Activated T-helper 9 cell treated with anti-CD3 and anti-CD28 coated beads, Interleukin-2, amount 50 U/mL, for 16 hours (primary cell): ENCODE measurements around the gene OPRD1.
"Not testable (repeated sequence)": the region's sequence is repeated elsewhere in the genome, so short reads cannot be mapped to it uniquely, and the experiment has no call there.

Experiments used
- DNase-seq: peaks from one replicate; pipeline ENCODE4 v3.0.0-alpha.2; 2020; ENCODE audit warnings: low read depth

The OPRD1 gene

DNA sequence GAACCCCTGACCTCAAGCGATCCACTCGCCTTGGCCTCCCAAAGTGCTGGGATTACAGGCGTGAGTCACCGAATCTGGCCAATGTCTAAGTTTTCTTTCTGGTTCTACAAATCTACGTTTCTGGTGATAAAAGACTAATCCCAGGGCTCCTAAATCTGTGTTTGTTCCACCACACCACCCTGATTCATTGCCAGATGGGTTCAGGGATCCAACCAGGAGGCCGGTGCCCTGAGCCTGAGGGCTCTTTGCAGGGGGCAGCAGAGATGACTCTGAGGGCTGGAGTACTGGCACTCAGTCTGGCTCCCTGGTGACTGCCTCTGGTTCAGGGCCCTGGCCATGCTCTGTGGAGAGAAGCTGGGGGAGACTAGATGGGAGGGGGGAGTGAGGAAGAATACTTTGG is 10.5 kb upstream of the OPRD1 start:
- no peak for DNase-seq

DNA sequence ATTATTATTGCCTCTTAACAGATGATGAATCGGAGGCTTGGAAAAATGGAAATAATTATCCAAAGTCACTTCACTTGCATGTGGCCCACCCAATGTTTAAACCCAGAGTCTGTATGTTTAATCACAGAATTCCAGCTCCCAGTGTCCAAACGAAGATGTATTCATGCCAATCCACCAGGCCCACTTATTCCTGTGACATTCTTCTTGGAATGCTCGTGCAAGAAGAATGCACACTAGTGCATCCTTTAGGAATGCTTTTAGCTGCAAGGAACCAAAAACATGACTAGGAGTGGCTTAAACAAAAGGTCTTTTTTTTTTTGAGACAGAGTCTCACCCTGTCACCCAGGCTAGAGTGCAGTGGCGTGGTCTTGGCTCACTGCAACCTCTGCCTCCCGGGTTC is 8.9 kb upstream of the OPRD1 start:
- no peak for DNase-seq

DNA sequence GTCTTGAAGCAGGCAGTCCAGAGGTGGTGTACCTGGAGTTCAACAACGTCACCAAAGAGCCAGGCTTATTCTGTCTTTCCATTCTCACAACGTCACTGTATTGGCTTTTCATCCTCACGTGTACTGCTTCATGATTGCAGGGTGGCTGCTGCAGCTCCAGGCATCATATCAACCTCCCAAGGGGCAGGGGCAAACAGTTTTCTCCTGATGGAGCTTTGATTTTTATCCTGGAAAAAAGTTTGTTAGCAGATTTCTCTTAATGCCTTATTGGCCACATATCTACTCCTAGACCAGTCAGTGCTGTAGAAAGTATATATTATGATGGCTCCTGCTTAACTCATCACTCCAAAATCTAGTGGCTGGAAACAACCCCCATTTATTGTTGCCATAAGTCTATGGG is 8.3 kb upstream of the OPRD1 start:
- DNase-seq = no peak

DNA sequence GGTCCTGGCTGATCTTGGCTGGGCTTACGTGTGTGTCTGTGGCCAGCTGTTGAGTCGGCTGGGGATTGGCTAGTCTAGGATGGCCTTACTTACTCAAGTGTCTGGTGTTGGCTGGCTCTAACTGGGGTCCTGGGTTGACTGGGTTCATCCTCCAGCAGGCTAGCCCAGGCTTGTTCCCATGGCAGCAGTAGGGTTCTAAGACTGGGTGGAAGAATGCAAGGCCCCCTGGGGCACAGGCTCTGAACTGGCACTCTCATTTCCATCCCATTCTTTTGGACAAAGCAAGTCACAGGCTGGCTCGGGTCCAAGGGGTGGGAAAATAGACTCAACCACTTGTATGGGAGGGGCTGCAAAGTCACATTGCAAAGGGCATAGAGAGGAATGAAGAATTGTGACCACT is 7.9 kb upstream of the OPRD1 start:
- no peak for DNase-seq

DNA sequence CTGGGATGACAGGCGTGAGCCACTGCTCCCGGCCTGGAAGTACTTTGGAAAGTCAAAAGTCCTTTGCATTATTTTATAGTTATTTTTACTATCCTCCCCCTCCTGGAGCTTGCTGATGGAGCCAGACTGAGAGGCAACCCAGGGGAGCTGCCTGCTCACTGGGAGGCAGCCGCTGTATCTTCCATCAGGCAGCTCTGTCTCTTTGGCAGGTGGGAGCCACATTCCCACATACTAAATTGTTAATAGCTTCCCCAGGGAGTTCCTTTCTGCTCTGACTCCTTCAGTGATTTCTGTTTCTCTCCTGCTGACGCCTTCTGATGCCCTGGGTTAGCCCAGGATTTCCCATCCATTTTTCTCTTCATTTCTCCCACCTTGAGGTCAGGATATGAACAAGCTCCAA is 4.9 kb upstream of the OPRD1 start:
- no peak for DNase-seq

DNA sequence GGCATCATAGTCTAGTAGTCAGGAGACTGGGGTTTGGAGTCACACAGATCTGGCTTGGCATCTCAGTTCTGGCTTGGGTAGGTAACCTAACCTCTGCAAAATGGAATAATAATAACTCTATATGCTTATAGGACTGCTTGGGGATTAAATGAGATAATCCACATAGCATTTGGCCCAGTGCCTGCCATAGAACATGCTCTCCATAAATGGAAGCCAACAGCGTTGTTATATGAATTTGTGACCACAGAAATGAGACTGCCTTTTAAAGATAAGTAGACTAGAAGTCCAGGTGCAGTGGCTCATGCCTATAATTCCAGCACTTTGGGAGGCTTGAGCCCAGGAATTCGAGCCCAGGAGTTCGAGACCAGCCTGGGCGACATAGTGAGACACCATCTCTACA is 4.0 kb upstream of the OPRD1 start:
- no peak for DNase-seq

DNA sequence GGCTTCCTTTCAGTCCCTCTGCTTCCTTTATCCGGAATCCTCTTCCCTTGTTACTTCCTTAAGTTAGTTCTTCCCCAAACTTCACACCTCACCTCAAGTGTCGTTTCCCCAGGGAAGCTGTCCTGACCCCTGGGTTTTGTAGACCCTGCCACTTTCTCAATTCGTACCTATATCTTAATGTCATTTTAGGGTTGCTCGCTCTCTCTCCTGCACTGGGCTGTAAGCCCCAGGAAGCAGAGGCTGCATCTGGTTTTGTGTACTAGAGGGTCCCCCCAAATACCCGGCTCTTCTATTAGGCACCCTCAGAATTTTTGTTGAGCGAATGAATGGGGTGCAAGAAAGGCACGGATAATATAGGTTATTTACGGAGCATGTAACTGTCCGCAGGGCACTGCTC is 603 bp upstream of the OPRD1 start:
- no peak for DNase-seq

DNA sequence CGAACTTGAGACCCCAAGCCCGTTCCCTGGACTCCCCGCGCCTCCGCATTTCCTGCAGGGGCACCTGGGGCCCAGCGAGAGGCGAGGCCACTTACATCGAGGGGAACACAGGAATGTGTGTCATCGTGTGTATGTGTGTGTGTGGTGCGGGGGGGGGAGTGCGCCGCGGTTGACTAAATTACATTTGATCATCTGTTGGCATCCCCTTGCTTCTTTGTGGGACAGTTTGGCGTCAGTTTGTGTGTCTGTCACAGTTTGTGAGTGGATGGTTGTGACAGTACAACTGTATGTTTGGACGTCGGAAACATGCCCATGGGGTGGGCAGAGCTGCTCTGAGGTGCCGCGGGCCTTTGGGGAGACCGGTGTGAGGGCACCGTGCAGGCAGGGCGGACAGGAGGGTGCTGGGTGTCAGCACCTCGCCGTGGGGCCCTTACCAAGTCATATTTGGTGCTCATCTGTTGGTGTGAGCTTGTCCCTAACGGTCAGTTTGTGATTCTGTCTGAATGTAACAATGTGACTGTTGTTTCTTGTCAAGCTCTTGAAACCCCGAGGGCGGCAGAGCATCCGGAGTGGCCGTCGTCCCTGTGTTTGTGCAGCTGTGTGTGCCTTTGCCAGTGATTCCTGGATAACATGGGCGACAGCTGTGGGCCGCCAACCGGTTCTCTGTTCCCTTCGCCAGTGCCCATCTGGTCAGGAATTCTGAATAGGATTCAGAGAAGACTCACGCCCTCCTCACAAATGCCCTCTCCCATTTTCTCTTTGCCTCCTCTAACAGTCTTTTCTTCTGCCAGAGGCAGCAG is 899 bp downstream of the OPRD1 start:
- no peak for DNase-seq

DNA sequence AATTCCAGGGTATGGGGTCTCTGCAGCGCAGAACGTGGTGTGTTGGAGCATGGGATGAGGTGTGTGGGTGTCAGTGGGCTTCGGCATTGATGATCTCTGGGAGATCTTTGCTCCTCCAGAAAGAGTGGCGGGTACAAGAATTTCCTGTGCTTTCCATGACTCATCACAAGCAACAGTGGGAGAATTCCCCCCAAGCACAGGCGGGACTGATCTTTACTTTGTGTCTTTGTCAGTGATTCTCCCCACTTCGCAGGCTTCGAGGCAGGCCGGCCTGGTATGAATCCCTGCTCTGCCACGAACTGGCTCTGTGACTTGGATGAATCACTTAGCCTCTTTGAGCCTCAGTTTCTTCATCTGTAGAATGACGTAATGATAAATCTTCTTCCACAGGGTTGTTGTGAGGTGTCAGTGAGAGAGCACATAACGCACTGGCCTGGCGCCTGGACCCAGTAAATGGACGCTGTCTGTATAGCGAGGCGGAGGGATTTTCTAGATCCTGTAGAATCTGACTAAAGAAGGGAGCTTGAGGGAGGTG is 2.0 kb downstream of the OPRD1 start:
- DNase-seq = no peak

DNA sequence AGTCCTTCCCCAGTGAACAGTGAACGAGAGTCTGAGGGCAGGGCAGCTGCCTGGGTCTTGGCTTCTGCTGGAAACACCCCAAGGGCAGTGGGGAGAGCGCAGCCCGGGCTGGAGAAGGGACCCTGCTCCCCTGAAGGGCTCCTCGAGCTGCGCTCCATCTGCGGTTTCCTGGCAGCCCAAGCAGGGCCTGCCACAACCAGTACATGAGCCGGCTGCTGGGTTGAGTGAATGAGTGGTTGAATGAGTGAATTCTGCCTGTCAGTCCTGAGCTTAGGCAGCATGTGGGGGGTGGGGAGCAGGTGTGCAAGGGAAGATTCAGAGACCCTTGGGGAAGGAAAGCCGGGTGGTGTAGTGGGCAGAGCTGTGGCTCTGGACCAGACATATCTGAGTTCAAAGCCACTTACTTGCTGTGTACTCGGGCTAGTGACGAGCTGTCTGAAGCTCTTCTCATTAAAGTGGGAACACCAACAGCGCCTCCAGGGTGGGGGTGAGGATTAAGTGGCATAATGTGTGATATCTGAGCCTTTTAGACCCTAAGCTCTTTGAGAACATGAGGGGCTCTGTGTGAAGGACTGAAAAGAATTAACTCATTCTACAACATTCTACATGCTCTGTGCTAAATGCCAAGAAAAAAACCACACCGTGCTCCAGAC is 3.7 kb downstream of the OPRD1 start:
- no peak for DNase-seq

DNA sequence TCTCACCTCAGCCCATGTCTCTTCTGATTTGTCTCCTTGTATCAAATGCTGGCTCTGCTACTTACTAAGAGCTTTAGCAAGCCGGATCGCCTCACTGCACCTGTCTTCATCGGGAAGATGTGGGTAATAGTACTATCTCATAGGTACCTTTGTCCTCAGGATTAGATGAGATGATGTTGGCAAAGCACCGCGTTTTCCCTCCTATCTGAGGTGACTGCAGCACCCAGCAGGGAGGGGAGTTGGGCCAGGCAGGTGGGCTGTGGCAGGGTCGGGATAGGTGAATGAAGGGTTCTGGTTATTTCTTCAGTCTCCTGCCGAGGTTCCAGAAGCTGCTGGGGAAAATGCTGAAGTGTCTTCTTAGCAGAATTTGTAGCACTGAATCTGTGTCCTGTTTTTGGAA is 5.2 kb downstream of the OPRD1 start:
- DNase-seq = no peak

DNA sequence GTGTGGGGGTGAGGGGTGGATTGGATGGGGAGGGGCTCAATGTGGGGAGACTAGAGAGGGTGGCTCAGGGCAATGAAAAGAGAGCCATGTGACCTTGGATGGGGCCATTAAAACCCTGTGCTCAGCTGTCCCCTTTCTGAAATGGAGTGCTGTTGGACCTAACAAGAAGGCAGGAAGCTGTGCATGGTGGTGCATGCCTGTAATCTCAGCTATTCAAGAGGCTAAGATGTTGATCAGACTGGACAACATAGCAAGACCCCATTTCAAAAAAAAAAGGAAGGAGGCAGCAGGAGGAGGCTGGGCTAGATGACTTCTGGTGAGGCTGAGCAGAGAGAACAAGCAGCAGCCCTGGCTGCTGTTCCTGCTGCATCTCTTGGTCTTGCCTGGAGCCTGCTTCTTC is 7.0 kb downstream of the OPRD1 start:
- DNase-seq = no peak

DNA sequence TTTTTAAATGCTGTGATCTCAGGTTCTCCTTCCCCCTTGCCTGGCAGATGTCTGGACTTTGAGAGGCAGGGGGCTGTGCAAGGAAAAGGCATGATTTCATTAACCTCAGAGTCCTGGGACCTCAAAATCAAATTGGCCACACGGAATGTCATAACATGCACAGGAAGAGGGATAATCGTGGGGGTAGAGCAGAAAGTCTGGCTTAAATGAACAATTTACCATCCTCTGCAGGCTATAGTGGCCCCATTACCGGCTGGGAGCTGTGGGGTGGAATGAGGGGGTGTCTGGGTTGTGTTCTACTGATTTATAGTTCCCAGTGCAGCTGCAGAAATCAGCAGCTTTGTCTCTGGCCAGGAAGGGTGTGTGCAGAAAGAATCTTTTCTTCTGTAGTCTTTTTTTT is 10.8 kb downstream of the OPRD1 start:
- DNase-seq = no peak

DNA sequence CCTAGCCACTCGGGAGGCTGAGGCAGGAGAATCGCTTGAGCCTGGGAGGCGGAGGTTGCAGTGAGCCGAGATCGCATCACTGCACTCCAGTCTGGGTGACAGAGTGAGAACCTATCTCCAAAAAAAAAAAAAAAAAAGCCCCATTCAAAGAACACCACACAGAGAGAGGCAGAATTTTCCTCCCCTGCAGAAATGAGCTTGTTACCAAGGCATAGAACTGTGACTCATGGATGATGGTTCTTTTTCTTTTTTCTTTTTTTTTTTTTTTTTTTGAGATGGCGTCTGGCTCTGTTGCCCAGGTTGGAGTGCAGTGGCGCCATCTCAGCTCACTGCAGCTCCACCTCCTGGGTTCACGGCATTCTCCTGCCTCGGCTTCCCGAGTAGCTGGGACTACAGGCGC is 12.1 kb downstream of the OPRD1 start:
- not testable (repeated sequence) for DNase-seq

DNA sequence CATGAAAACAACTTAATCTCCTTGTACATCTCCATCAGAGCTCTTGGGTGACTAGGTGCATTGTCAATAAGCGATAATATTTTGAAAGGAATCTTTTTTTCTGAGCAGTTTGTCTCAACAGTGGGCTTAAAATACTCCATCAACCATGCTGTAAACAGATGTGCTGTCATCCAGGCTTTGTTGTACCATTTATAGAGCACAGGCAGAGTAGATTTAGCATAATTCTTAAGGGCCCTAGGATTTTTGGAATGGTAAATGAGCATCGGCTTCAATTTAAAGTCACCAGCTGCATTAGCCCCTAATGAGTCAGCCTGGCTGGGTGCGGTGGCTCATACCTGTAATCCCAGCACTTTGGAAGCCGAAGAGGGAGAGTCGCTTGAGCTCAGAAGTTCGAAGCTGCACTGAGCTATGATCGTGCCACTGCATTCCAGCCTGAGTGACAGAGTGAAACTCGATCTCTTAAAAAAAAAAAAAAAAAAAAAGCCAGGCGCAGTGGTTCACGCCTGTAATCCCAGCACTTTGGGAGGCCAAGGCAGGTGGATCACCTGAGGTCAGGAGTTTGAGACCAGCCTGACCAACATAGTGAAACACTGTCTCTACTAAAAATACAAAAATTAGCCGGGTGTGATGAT is 16.4 kb downstream of the OPRD1 start:
- DNase-seq = not testable (repeated sequence)

DNA sequence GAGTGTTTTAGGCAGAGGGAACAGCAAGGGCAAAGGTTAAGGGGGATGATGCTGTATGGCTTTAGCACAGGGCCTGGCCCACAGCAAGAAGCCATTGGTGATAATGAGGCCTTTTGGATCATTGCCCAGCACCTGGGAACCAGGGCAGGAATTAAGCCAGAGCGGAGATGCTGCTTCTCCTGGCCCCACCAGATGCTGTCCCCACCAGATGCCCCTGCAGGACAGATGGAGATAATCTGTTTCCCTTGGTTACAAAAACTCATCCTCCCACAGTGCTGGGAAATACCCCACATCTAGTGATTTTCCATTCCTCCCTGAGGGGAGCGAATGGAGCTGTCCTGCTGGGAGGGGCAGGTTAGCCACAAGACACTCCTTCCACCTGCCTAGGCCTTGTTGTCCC is 18.8 kb downstream of the OPRD1 start:
- DNase-seq = no peak

DNA sequence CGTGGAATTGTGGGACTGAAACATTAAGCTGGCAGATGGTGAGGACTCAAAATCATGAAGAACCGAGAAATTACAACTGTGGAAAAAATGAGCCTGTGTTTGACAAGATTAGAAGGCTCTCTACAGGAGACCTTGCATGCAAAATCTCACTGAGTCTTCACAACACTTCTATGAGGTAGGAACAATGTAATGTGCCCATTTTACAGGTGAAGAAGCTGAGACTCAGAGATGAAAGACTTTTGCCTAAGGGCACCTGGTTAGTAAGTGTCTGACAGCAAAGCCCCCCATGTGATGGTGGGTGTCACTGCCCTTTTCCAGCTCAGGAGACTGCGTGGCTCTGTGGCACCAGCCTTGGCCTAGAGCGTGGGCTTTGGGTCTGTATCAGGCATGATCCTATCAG is 21.0 kb downstream of the OPRD1 start:
- no peak for DNase-seq

DNA sequence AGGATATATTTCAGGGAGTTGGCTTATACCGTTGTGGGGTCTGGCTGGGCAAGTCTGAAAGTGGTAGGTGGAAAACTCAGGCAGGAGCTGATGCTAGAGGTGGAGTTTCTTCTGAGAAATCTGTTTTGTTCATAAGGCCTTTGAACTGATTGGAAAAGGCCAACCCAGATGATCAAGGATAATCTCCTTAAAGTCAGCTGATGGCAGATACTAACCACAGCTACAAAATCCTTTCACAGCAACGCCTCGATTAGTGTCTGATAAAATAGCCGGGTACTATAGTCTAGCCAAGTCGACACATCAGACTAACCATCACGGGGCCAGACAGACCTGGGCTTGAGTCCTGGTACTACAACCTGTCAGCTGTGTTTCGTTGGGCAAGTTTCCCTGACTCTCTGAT is 21.4 kb downstream of the OPRD1 start:
- DNase-seq = no peak

DNA sequence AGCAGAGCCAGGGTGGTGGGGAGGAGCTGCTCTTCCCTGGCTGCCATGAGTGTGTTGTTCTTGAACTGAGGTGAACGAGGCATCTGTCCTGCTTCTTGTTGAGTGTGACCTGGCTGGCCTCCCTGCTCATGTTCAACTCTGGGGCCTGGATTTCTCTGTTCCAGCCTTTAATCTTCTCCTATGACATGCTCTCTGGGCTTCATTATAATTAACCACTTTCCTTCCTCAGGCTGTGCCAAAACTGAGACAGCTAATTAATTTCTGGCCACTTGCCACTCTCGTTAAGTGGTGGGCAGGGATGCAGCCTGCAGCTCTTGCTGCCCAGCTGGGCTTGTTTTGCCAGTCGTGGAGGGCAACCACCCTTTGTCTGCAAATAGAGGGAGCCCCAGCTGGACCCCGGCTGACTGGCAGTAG is 23.3 kb downstream of the OPRD1 start:
- DNase-seq = no peak

DNA sequence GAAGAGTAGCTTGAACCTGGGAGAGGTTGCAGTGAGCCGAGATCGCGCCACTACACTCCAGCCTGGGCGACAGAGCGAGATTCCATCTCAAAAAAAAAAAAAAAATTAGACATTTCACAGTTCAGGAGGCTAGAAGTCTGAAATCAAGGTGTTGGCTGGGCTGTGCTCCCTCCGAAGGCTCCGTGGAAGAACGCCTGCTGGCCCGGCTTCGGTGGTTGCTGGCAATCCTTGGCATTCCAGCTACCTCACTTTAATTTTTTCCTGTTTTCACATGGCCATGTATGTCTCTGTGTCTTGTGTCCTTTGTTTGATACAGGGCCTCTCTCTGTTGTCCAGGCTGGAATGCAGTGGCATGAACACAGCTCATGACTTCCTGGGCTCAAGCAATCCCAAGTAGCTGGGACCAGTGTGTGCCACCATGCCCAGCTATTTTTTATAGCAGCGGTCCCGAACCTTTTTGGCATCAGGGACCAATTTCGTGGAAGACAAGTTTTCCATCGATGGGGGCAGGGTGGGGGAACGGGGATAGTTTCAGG is 24.5 kb downstream of the OPRD1 start:
- no peak for DNase-seq

DNA sequence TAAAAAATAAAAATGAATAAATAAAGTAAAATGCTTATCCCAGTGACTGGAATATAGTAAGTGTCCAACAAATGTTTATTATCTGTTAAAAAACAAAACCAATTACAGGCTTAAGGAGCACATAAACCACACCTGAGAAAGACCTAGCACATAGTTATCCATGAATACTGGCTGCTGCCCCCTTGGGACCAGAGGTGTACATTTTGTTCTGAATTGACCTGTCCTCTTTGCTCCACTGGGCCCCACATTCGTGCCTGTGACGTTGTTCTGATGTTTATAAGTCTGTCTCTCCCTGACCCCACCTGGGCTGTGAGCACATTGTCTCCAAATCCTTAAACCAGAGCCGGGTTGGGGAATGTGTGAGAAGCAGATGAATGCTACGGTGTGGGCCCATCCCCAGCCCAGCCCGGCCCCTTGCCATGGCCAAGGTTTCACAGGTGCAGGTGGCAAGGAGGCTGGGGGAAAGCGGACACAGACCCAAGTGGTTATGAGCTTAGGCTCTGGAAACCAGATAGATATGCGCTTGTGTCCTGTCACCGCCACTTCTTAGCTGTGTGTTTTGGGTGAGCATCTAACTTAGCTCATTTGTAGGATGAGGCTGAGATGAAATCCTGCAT is 29.1 kb downstream of the OPRD1 start:
- DNase-seq = no peak

DNA sequence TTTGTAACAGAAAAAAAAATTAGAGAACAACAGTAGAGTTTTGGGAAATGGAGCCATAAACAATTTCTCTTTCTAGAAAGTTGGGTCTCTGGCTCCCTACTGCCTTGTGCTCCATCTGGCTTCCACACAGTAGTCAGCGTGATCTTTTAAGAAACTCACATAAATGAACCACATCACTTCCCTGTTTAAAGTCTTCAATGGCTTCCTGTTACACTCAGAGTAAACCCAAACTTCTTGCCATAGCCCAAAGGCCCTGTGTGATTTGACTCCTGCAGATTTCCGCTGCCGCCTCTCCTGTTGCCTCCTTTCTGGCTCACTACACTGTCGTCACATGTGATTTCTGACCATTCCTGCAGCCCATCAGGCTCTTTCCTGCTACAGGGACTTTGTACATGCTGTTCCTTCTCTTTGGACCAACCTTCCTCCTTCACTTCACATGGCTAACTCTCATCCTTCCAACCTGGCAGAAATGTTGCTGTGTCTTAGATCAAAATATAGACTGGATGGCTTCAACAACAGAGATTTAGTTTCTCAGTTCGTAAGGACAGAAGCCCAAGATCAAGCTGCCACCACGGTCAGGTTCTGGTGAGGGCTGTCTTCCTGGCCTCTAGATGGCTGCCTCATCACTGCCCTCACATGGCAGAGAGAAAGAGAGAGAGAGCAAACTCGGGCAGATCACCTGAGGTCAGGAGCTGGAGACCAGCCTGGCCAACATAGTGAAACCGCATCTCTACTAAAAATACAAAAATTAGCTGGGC is 34.0 kb downstream of the OPRD1 start:
- DNase-seq = no peak
